Naive thymus-derived CD8-positive, alpha-beta T cell (primary cell): Measurements from ENCODE around the gene DEFB129. TPM values are rescaled to one million over a fixed set of nuclear protein-coding genes. Genes with fewer than 3 reads are reported as not detected.
"Not testable (repeated sequence)": the region's sequence is repeated elsewhere in the genome, so short reads cannot be mapped to it uniquely, and the experiment has no call there.

Experiments
- ATAC-seq, 2 donors: fragments of 150-1000 bp; cut with Tn5 transposase in 1 of 2; sonication (Bioruptor Pico), chemical (Tn5 transposase) in 1 of 2; 1 replicate in 1 of 2; 2 replicates in 1 of 2; pipeline ENCODE4 v1.10.0; 2021; ENCODE audit warnings: mild to moderate bottlenecking in 2 of 2, moderate library complexity in 2 of 2
- POLR2A ChIA-PET: fragments of 350-600 bp; sonication (Branson Sonifier 250); formaldehyde crosslinking; loops from one replicate; lab custom pipeline; 2021; ENCODE audit warnings: antibody characterized with exemption; lab: Charles Lee
- DNase-seq, 10 donors: peaks; one replicate each; pipeline versions ENCODE4 v3.0.0 to v3.0.0-alpha.2; 2020 to 2022
- H3K27ac Mint-ChIP-seq, 10 donors: one replicate each; pipeline ENCODE4 v1.8.0; 2020 to 2022; ENCODE audit warnings: mild to moderate bottlenecking in 10 of 10, mixed read lengths in 10 of 10, moderate library complexity in 4 of 10, inconsistent platforms in 1 of 10
- H3K27me3 Mint-ChIP-seq, 5 donors: one replicate each; pipeline ENCODE4 v1.8.0; 2021 to 2022; ENCODE audit warnings: mixed read lengths in 5 of 5
- H3K36me3 Mint-ChIP-seq, 3 donors: one replicate each; pipeline ENCODE4 v1.8.0; 2020 to 2022; ENCODE audit warnings: mixed read lengths in 3 of 3, mild to moderate bottlenecking in 2 of 3, inconsistent platforms in 1 of 3
- H3K4me1 Mint-ChIP-seq, 4 donors: one replicate each; pipeline ENCODE4 v1.8.0; 2021 to 2022; ENCODE audit warnings: mixed read lengths in 4 of 4
- H3K4me3 Mint-ChIP-seq, 10 donors: one replicate each; pipeline ENCODE4 v1.8.0; 2020 to 2022; ENCODE audit warnings: mild to moderate bottlenecking in 10 of 10, mixed read lengths in 10 of 10, moderate library complexity in 6 of 10, inconsistent platforms in 1 of 10
- H3K9me3 Mint-ChIP-seq, 9 donors: one replicate each; pipeline ENCODE4 v1.8.0; 2020 to 2022; ENCODE audit warnings: mixed read lengths in 9 of 9, mild to moderate bottlenecking in 3 of 9, inconsistent platforms in 1 of 9, moderate library complexity in 1 of 9
- polyA plus RNA-seq, 3 donors: library from polyadenylated mRNA; unstranded; fragments of 300-500 nt; fragmentation: Illumina TruSeq; gene quantifications; one replicate each; pipeline ENCODE4 v1.2.3, GENCODE V29; 2021
- total RNA-seq, 8 experiments: library from RNA in 2 of 8; stranded (reverse) in 2 of 8; gene quantifications; one replicate each; pipeline ENCODE4 v1.2.3 and lab custom pipeline; 2021 to 2026

The DEFB129 gene, protein sequence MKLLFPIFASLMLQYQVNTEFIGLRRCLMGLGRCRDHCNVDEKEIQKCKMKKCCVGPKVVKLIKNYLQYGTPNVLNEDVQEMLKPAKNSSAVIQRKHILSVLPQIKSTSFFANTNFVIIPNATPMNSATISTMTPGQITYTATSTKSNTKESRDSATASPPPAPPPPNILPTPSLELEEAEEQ
- not detected for total RNA-seq
- polyA plus RNA-seq = not detected
- total RNA-seq (lab: John Stamatoyannopoulos, UW) = 0 reads per million in 6 experiments

DNA sequence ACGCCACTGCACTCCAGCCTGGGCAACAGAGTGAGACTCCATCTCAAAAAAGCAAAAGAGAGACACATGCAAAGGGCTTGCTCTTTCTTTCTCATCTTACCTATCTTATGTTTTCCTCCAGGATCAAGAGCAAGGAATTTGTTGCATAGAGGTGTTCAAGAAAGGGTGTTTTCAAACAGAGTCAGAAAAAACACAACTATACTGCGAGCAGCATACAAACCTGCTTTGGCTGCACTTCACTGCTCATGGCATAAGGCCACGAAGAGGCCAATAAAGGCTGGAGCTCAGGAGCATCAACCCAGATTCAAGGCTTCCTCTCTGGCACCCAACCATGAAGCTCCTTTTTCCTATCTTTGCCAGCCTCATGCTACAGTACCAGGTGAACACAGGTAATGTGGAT lies at the start of gene DEFB129:
DEFB129 (plus strand) TSS at position 301 of the 400 bp plus-strand sequence; CDS start at position 332, 31 bp downstream.
- ATAC-seq (no peak), DNase-seq (no peak)
- peak within 1 kb of the TSS in 7 of 10 donors; percentile 14 to 54 (median 36) for H3K4me3 Mint-ChIP-seq
- peaks cover 0 to 3% (median 0%) of the 10 kb centered on the region in 9 donors for H3K9me3 Mint-ChIP-seq
- H3K27me3 Mint-ChIP-seq = peaks cover 0 to 3% (median 0%) of the 10 kb centered on the region in 5 donors
- POLR2A ChIA-PET = interaction anchor here (0.5 kb wide), 1 partner anchor 298 kb away, joined by 3 read pairs; no protein-coding TSS in a partner anchor
- peaks cover 15 to 28% (median 27%) of the 10 kb centered on the region in 4 donors for H3K4me1 Mint-ChIP-seq
- H3K27ac Mint-ChIP-seq = peak within 1 kb of the TSS; percentile 26 to 87 (median 68)
- H3K36me3 Mint-ChIP-seq = no peaks in the 10 kb centered on the region

DNA sequence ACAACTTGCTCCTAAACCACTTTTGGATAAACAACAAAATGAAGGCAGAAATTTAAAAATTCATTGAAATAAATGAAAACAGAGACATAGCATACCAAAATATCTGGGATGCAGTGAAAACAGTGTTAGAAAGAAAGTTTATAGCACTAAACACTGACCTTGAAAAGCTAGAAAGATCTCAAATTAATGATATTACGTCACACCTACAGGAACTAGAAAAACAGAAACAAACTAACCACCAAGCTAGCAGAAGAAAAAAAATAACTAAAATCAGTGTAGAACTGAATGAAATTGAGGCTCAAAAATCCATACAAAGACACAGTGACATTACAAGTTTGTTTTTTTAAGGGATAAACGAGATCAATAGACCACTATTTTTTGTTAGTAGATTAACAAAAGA lies 42.8 kb upstream of the DEFB129 start:
- POLR2A ChIA-PET = no interaction called here
- ATAC-seq = no peak

DNA sequence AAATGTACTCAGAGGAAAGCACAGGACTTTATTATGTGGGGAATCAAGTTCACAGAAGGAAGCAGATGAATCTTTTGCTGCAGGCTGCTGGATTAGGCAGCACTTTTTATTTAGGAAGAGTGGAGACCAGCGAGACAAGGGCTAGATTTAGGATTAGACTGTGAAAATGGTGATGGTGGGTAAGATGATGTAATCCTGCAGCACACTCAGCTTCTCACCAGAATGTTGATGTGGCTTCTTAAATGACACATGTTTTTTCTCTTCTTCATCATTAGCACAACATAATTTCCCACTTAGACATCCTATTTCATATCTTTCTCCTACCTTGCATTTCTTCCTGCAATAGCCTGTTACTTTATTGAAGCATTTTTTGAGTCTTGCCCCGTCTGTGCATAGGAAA lies 39.3 kb upstream of the DEFB129 start:
- Mint-ChIP-seq H3K4me1 (no peaks in the 10 kb centered on the region), H3K27me3 (peaks cover 20 to 74% (median 36%) of the 10 kb centered on the region in 5 donors), H3K4me3 (no peak overlapping the region), H3K27ac (no peak overlapping the region), H3K9me3 (peaks cover 4 to 45% (median 17%) of the 10 kb centered on the region in 9 donors), H3K36me3 (peaks cover 0 to 25% (median 2%) of the 10 kb centered on the region in 3 donors)
- DNase-seq (no peak), ATAC-seq (no peak)
- POLR2A ChIA-PET = no interaction called here

More for the DNA sequence above, 42.8 kb upstream of the DEFB129 start:
- no peak overlapping the region for H3K4me3 Mint-ChIP-seq
- no peak overlapping the region for H3K27ac Mint-ChIP-seq
- no peaks in the 10 kb centered on the region for H3K4me1 Mint-ChIP-seq
- peaks cover 0 to 24% (median 2%) of the 10 kb centered on the region in 3 donors for H3K36me3 Mint-ChIP-seq
- H3K9me3 Mint-ChIP-seq = peaks cover 2 to 32% (median 17%) of the 10 kb centered on the region in 9 donors
- peaks cover 19 to 65% (median 27%) of the 10 kb centered on the region in 5 donors for H3K27me3 Mint-ChIP-seq
- DNase-seq = no peak

DNA sequence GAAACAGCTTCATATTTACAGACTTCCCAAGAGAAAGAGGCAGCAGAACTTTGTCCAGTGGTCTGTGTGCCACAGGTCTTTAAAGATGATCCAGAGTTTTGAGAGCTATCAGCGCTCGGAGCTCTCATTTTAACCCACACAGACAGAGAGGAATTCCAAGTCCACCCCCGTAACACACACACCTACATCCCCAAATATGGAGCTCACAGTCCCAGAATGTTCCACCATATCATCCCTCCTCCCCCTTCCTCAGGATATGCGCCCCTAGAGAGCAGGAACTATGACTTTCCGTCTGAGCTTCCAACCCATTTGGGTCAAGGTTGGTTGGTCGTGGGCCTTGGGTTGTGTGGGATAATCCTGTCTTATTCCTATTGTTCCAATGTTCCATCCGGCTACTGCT lies 37.4 kb upstream of the DEFB129 start, which contains the start of gene DEFB128:
DEFB128 (minus strand) TSS at position 101 of the 400 bp plus-strand sequence; CDS start at position 13, 88 bp downstream.
- Mint-ChIP-seq H3K27ac (no peak within 1 kb of the TSS), H3K4me1 (no peaks in the 10 kb centered on the region), H3K36me3 (peaks cover 0 to 8% (median 0%) of the 10 kb centered on the region in 3 donors), H3K4me3 (no peak within 1 kb of the TSS), H3K27me3 (peaks cover 18 to 55% (median 28%) of the 10 kb centered on the region in 5 donors), H3K9me3 (peaks cover 3 to 27% (median 9%) of the 10 kb centered on the region in 9 donors)
- POLR2A ChIA-PET = no interaction called here
- DNase-seq = no peak
- ATAC-seq = no peak

GRCh38 chr20:198225-198624 lies 28.8 kb upstream of the DEFB129 start:
- no peak for ATAC-seq
- POLR2A ChIA-PET = no interaction called here

GRCh38 chr20:199996-200395 lies 27.1 kb upstream of the DEFB129 start:
- Mint-ChIP-seq H3K9me3 (peaks cover 0 to 4% (median 0%) of the 10 kb centered on the region in 9 donors), H3K27me3 (peaks cover 3 to 33% (median 18%) of the 10 kb centered on the region in 5 donors), H3K4me1 (no peaks in the 10 kb centered on the region), H3K27ac (no peak overlapping the region), H3K36me3 (peaks cover 0 to 5% (median 0%) of the 10 kb centered on the region in 3 donors), H3K4me3 (no peak overlapping the region)
- no peak for DNase-seq
- no peak for ATAC-seq
- POLR2A ChIA-PET = no interaction called here

More at GRCh38 chr20:198225-198624, 28.8 kb upstream of the DEFB129 start:
- H3K4me3 Mint-ChIP-seq = no peak overlapping the region
- no peak overlapping the region for H3K27ac Mint-ChIP-seq
- peaks cover 0 to 5% (median 0%) of the 10 kb centered on the region in 3 donors for H3K36me3 Mint-ChIP-seq
- H3K9me3 Mint-ChIP-seq = peaks cover 0 to 4% (median 0%) of the 10 kb centered on the region in 9 donors
- no peaks in the 10 kb centered on the region for H3K4me1 Mint-ChIP-seq
- DNase-seq = no peak
- peaks cover 4 to 25% (median 14%) of the 10 kb centered on the region in 5 donors for H3K27me3 Mint-ChIP-seq

DNA sequence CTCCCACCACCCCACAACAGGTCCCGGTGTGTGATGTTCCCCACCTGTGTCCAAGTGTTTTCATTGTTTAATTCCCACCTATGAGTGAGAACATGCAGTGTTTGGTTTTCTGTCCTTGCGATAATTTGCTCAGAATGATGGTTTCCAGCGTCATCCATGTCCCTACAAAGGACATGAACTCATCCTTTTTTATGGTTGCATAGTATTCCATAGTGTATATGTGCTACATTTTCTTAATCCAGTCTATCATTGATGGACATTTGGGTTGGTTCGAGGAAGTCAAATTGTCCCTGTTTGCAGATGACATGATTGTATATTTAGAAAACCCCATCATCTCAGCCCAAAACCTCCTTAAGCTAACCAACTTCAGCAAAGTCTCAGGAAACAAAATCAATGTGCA lies 23.4 kb upstream of the DEFB129 start:
- POLR2A ChIA-PET, H3K36me3 Mint-ChIP-seq, H3K4me1 Mint-ChIP-seq, H3K9me3 Mint-ChIP-seq, H3K4me3 Mint-ChIP-seq, DNase-seq, ATAC-seq: not testable (repeated sequence)
- Mint-ChIP-seq H3K27ac (peak overlapping the region in 1 of 10 donors; percentile 42), H3K27me3 (peaks cover 0 to 17% (median 14%) of the 10 kb centered on the region in 5 donors)

DNA sequence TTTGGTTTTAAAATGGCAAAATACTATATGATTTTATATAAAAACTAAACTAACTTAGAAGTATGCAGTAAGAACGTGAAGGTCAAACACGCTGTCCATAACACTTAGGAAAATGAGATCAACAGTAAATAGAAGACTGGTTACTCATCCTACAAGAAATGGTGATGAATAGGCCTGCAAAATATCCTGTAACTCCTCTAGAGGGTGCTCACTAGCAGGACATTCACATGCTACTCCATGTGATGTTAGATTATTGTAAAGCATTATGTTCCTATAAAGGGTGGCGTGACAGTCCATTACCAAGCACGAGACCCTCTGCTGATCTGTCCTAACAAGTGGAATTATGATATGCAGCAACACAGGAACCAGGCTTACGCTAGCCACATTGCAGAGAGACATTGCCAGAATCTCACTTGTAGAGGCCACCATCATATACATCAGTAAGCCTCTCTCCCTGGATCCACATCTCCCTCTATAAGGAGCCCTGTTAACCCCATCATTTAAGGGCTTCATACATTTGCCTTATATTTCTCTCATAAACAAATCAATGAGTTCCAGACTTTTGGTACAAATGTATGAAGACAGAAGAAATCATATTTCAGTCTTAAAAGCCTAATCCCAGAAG lies 18.0 kb upstream of the DEFB129 start:
- DNase-seq (peak in 6 of 10 donors; percentile 15 to 61 (median 32)), ATAC-seq (peak; percentile 85 to 92)
- Mint-ChIP-seq H3K9me3 (no peaks in the 10 kb centered on the region), H3K4me1 (peaks cover 0 to 2% (median under 1%) of the 10 kb centered on the region in 4 donors), H3K36me3 (no peaks in the 10 kb centered on the region), H3K27me3 (peaks cover 0 to 5% (median 0%) of the 10 kb centered on the region in 5 donors), H3K27ac (no peak overlapping the region), H3K4me3 (no peak overlapping the region)
- POLR2A ChIA-PET = no interaction called here

- DNase-seq (no peak), ATAC-seq (no peak)
- Mint-ChIP-seq H3K4me3 (no peak overlapping the region), H3K27ac (no peak overlapping the region), H3K27me3 (peaks cover 0 to under 1% (median 0%) of the 10 kb centered on the region in 5 donors), H3K4me1 (peaks cover 0 to 2% (median under 1%) of the 10 kb centered on the region in 4 donors), H3K36me3 (no peaks in the 10 kb centered on the region), H3K9me3 (no peaks in the 10 kb centered on the region)
- POLR2A ChIA-PET = no interaction called here
Observed at GRCh38 chr20:210809-211502, 16.1 kb upstream of the DEFB129 start.

DNA sequence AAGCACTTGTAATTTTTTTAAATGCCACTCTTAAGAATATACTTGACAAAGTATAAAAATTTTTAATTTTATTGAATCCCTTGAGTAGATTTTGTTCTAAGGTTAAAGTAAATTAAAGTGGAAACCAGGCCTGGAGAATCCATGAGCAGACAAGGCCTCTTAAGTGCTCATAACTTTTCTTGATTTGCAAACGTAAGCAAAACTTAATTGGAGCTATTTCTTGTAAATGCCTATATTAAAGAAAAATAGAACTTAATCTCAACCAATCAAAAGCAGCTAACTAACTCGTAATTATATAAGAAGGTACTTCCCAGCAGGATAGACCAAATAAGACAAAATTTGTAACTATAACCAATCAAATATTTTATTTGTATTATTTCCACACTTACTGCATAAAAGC lies 12.7 kb upstream of the DEFB129 start:
- no peak for ATAC-seq
- no peaks in the 10 kb centered on the region for H3K36me3 Mint-ChIP-seq
- H3K4me1 Mint-ChIP-seq = peaks cover 0 to 2% (median 0%) of the 10 kb centered on the region in 4 donors
- POLR2A ChIA-PET = no interaction called here
- no peak overlapping the region for H3K4me3 Mint-ChIP-seq
- peaks cover 2 to 23% (median 6%) of the 10 kb centered on the region in 5 donors for H3K27me3 Mint-ChIP-seq
- no peaks in the 10 kb centered on the region for H3K9me3 Mint-ChIP-seq
- no peak overlapping the region for H3K27ac Mint-ChIP-seq
- DNase-seq = no peak

DNA sequence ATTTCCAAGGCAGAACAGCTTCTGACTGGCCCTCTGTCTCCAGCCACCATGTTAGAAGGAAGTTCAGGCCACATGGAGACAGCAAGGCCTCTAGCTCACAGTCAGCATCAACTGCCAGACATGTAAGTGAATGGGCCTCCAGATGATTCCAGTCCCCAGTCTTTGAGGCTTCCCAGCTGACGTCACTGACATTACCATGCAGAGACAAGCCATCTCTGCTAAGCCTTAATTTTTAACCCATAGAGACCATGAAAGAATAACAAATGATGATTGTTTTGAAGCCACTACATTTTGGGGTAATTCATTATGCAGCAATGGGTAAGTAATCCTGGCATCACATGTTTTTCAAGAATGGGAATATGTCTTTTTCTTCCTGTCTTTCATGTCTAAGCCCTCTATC lies 11.3 kb upstream of the DEFB129 start:
- POLR2A ChIA-PET = interaction anchor here (0.6 kb wide), 1 partner anchor 113 kb away, joined by 3 read pairs; no protein-coding TSS in a partner anchor
- Mint-ChIP-seq H3K4me3 (no peak overlapping the region), H3K4me1 (peaks cover 0 to 2% (median 0%) of the 10 kb centered on the region in 4 donors), H3K27ac (no peak overlapping the region), H3K9me3 (no peaks in the 10 kb centered on the region), H3K36me3 (no peaks in the 10 kb centered on the region), H3K27me3 (peaks cover 5 to 37% (median 9%) of the 10 kb centered on the region in 5 donors)
- ATAC-seq (no peak), DNase-seq (no peak)

GRCh38 chr20:217266-217665 lies 9.8 kb upstream of the DEFB129 start:
- DNase-seq (no peak), ATAC-seq (no peak)
- Mint-ChIP-seq H3K4me1 (peaks cover 0 to 2% (median 0%) of the 10 kb centered on the region in 4 donors), H3K4me3 (no peak overlapping the region), H3K36me3 (no peaks in the 10 kb centered on the region), H3K27me3 (peaks cover 6 to 44% (median 12%) of the 10 kb centered on the region in 5 donors), H3K27ac (no peak overlapping the region), H3K9me3 (no peaks in the 10 kb centered on the region)
- POLR2A ChIA-PET = no interaction called here
